Ishikawa (cell line): Measurements from ENCODE around the gene SYCP1.

Experiments used
- CEBPB ChIP-seq: IDR thresholded peaks from 2 replicates; pipeline ENCODE4 v1.6.1; 2012
- CREB1 ChIP-seq: IDR thresholded peaks from 2 replicates; pipeline ENCODE4 v1.6.1; 2012; ENCODE audit warnings: low read depth
- EGR1 ChIP-seq: IDR thresholded peaks from 2 replicates; pipeline ENCODE4 v1.6.1; 2012
- EP300 ChIP-seq: IDR thresholded peaks from 2 replicates; pipeline ENCODE4 v1.6.1; 2012; ENCODE audit warnings: borderline replicate concordance
- FOXM1 ChIP-seq: IDR thresholded peaks from 2 replicates; pipeline ENCODE4 v1.6.1; 2012; ENCODE audit warnings: low read depth, borderline replicate concordance
- NFIC ChIP-seq: IDR thresholded peaks from 2 replicates; pipeline ENCODE4 v1.6.1; 2012
- RAD21 ChIP-seq: IDR thresholded peaks from 2 replicates; pipeline ENCODE4 v1.6.1; 2012; ENCODE audit warnings: low read depth
- TAF1 ChIP-seq: IDR thresholded peaks from 2 replicates; pipeline ENCODE4 v1.6.1; 2012; ENCODE audit warnings: low read depth, mild to moderate bottlenecking
- TCF12 ChIP-seq: IDR thresholded peaks from 2 replicates; pipeline ENCODE4 v1.6.1; 2012; ENCODE audit warnings: low read depth
- TEAD4 ChIP-seq: IDR thresholded peaks from 2 replicates; pipeline ENCODE4 v1.6.1; 2012
- YY1 ChIP-seq: IDR thresholded peaks from 2 replicates; pipeline ENCODE4 v1.6.1; 2012; ENCODE audit warnings: low read depth
- ZBTB7A ChIP-seq: IDR thresholded peaks from 2 replicates; pipeline ENCODE4 v1.6.1; 2012; ENCODE audit warnings: low read depth
- TF ChIP-seq, protein P1 (sequence below): IDR thresholded peaks from 2 replicates; pipeline ENCODE4 v1.6.1; 2012
- TF ChIP-seq, protein P2 (sequence below): IDR thresholded peaks from 2 replicates; pipeline ENCODE4 v1.6.1; 2012; ENCODE audit warnings: low read depth, mild to moderate bottlenecking
- TF ChIP-seq, protein P3 (sequence below): IDR thresholded peaks from 2 replicates; pipeline ENCODE4 v1.6.1; 2012

Gene SYCP1, protein sequence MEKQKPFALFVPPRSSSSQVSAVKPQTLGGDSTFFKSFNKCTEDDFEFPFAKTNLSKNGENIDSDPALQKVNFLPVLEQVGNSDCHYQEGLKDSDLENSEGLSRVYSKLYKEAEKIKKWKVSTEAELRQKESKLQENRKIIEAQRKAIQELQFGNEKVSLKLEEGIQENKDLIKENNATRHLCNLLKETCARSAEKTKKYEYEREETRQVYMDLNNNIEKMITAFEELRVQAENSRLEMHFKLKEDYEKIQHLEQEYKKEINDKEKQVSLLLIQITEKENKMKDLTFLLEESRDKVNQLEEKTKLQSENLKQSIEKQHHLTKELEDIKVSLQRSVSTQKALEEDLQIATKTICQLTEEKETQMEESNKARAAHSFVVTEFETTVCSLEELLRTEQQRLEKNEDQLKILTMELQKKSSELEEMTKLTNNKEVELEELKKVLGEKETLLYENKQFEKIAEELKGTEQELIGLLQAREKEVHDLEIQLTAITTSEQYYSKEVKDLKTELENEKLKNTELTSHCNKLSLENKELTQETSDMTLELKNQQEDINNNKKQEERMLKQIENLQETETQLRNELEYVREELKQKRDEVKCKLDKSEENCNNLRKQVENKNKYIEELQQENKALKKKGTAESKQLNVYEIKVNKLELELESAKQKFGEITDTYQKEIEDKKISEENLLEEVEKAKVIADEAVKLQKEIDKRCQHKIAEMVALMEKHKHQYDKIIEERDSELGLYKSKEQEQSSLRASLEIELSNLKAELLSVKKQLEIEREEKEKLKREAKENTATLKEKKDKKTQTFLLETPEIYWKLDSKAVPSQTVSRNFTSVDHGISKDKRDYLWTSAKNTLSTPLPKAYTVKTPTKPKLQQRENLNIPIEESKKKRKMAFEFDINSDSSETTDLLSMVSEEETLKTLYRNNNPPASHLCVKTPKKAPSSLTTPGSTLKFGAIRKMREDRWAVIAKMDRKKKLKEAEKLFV

DNA sequence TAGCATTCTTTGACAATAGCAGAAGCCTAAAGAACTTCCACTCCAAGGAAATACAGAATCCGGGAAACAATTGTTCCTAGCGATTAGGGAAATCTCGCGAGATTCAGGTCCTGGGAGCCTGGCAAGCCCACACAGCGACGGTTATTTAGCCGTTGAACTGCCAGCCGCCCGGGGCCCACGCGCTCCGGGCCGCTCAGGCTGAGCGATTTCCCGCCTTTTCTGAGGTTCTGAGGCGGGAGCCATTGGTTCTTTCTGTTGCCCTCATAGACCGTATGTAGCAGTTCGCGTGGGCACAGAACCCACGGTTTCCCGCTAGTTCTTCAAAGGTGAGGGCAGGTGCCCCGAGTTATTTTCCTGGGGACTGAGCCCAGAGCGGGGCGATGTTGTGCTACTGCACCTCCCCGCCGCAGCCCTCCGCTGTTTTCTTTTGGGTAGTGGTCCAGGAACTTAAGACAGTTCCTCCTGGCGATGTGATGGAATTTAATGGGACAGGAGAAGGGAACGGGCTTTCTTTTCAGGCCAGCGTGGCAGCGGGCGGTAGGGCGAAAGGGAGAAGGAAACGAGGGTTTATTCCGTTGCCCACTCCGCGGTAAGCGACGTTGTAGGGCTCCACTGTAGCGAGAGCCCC lies at the start of gene SYCP1:
Gene SYCP1, plus strand, starts transcription at position 171 of the 628 bp plus-strand sequence. CDS start 602 bp downstream, outside the sequence.
- TF ChIP-seq YY1 (no peak), FOXM1 (no peak), TEAD4 (no peak), RAD21 (no peak), ZBTB7A (no peak), TCF12 (no peak), NFIC (no peak), CEBPB (no peak), EP300 (no peak), TAF1 (no peak), EGR1 (no peak)
- TF ChIP-seq, protein P1, sequence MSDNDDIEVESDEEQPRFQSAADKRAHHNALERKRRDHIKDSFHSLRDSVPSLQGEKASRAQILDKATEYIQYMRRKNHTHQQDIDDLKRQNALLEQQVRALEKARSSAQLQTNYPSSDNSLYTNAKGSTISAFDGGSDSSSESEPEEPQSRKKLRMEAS: no peak
- TF ChIP-seq, protein P2, sequence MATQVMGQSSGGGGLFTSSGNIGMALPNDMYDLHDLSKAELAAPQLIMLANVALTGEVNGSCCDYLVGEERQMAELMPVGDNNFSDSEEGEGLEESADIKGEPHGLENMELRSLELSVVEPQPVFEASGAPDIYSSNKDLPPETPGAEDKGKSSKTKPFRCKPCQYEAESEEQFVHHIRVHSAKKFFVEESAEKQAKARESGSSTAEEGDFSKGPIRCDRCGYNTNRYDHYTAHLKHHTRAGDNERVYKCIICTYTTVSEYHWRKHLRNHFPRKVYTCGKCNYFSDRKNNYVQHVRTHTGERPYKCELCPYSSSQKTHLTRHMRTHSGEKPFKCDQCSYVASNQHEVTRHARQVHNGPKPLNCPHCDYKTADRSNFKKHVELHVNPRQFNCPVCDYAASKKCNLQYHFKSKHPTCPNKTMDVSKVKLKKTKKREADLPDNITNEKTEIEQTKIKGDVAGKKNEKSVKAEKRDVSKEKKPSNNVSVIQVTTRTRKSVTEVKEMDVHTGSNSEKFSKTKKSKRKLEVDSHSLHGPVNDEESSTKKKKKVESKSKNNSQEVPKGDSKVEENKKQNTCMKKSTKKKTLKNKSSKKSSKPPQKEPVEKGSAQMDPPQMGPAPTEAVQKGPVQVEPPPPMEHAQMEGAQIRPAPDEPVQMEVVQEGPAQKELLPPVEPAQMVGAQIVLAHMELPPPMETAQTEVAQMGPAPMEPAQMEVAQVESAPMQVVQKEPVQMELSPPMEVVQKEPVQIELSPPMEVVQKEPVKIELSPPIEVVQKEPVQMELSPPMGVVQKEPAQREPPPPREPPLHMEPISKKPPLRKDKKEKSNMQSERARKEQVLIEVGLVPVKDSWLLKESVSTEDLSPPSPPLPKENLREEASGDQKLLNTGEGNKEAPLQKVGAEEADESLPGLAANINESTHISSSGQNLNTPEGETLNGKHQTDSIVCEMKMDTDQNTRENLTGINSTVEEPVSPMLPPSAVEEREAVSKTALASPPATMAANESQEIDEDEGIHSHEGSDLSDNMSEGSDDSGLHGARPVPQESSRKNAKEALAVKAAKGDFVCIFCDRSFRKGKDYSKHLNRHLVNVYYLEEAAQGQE: no peak
- TF ChIP-seq, protein P3, sequence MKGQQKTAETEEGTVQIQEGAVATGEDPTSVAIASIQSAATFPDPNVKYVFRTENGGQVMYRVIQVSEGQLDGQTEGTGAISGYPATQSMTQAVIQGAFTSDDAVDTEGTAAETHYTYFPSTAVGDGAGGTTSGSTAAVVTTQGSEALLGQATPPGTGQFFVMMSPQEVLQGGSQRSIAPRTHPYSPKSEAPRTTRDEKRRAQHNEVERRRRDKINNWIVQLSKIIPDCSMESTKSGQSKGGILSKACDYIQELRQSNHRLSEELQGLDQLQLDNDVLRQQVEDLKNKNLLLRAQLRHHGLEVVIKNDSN: no peak

DNA sequence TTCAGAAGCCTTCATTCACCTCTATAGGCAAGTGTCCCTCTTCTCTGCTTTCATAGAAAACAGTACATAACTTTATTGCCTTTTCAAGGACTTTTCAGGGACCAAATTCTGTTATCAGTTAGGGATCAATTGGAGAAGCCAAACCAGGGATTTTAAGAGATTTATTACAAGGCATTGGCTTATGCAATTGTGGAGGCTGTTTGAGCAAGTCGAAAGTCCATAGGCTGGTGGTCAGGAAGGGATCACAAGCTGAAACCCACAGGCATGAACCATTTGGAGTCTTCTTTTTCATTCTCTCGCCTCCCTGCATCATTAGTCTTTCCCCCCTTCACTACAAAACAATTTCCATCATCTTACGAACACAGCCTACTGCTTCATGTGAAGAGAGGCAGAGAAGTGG lies 34.8 kb upstream of the SYCP1 start:
- no peak for TF ChIP-seq EP300
- TF ChIP-seq RAD21: no peak
- TF ChIP-seq, protein P1: no peak
- no peak for TF ChIP-seq NFIC
- TF ChIP-seq FOXM1: no peak
- no peak for TF ChIP-seq CREB1
- no peak for TF ChIP-seq CEBPB
- TF ChIP-seq TCF12: no peak
- TF ChIP-seq ZBTB7A: no peak
- TF ChIP-seq TEAD4: no peak
- TF ChIP-seq EGR1: no peak
- TF ChIP-seq, protein P2: no peak
- TF ChIP-seq, protein P3: no peak

DNA sequence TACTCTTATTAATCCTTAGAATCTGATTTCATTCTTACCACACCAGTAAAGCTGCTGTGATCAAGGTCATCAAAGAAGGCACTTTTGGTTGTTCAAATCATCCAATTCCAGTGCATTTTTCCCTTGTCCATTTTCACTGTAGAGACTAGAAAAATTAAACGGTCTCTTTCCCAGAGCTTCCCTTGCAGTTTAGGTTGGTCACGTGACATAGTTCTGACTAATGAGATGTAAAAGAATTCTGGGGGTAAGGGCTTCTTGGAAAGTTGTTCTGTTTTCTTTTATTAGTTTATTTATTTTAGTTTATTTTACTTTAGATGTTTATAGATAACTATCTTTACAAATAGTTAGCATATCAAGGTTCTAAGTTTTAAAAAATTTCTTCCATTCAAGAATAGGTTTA lies 34.3 kb upstream of the SYCP1 start:
- TF ChIP-seq EP300 (no peak), CEBPB (no peak), EGR1 (no peak)
- TF ChIP-seq, protein P1: no peak
- TF ChIP-seq, protein P2: no peak
